CD4-positive, alpha-beta T cell (primary cell): ENCODE measurements around the gene TP63. TPM values are rescaled to one million over a fixed set of nuclear protein-coding genes. Genes with fewer than 3 reads are reported as not detected.

Source experiments
- ATAC-seq: fragments of 200-7000 bp; cut with Tn5 transposase; one replicate; pipeline ENCODE4 v1.10.0; 2022; ENCODE audit warnings: mild to moderate bottlenecking; ENCODE audit not compliant: poor library complexity
- CTCF ChIA-PET: fragments of 350-600 bp; sonication (Branson Sonifier 250); formaldehyde crosslinking; loops from one replicate; lab custom pipeline; 2021; ENCODE audit warnings: antibody characterized with exemption, inconsistent platforms; lab: Charles Lee
- POLR2A ChIA-PET: fragments of 350-600 bp; sonication (Branson Sonifier 250); formaldehyde crosslinking; loops from one replicate; lab custom pipeline; 2021; ENCODE audit warnings: antibody characterized with exemption, inconsistent platforms; lab: Charles Lee
- DNase-seq, 14 experiments: peaks; one replicate each; pipeline ENCODE4 v3.0.0-alpha.2; 2013 to 2020; ENCODE audit warnings: mixed read lengths in 2 of 14
- H3K27ac ChIP-seq, 2 donors: one replicate each; pipeline versions ENCODE4 v1.5.1 to v1.7.0; 2013; ENCODE audit warnings: low read length in 2 of 2, low read depth in 1 of 2, mild to moderate bottlenecking in 1 of 2
- H3K27me3 ChIP-seq, 2 experiments: 1 replicate in 1 of 2; 2 replicates in 1 of 2; pipeline versions ENCODE4 v1.6.1 to v1.7.0; 2013; ENCODE audit warnings: low read length in 2 of 2, control low read depth in 1 of 2, mild to moderate bottlenecking in 1 of 2, moderate library complexity in 1 of 2; ENCODE audit not compliant: insufficient read depth in 2 of 2, control insufficient read depth in 1 of 2
- H3K36me3 ChIP-seq: one replicate; pipeline ENCODE4 v1.6.1; 2013; ENCODE audit warnings: low read length, control low read depth; ENCODE audit not compliant: insufficient read depth
- H3K4me1 ChIP-seq: one replicate; pipeline ENCODE4 v1.6.1; 2013; ENCODE audit warnings: low read length, control low read depth; ENCODE audit not compliant: insufficient read depth
- H3K4me3 ChIP-seq: one replicate; pipeline ENCODE4 v1.5.1; 2013; ENCODE audit warnings: mild to moderate bottlenecking, low read length, moderate library complexity
- H3K9me3 ChIP-seq, 2 experiments: 1 replicate in 1 of 2; 2 replicates in 1 of 2; pipeline versions ENCODE4 v1.6.1 to v1.7.0; 2013; ENCODE audit warnings: low read length in 2 of 2, mild to moderate bottlenecking in 2 of 2, control low read depth in 1 of 2, moderate library complexity in 1 of 2; ENCODE audit not compliant: control insufficient read depth in 1 of 2, insufficient read depth in 1 of 2
- H3K27ac Mint-ChIP-seq: one replicate; pipeline ENCODE4 v1.8.0; 2020; ENCODE audit warnings: mixed read lengths
- H3K27me3 Mint-ChIP-seq: one replicate; pipeline ENCODE4 v1.8.0; 2021; ENCODE audit warnings: mixed read lengths
- H3K36me3 Mint-ChIP-seq: one replicate; pipeline ENCODE4 v1.8.0; 2021; ENCODE audit warnings: low read depth, mixed read lengths
- H3K4me1 Mint-ChIP-seq: one replicate; pipeline ENCODE4 v1.8.0; 2021; ENCODE audit warnings: low read depth, mixed read lengths
- H3K4me3 Mint-ChIP-seq: one replicate; pipeline ENCODE4 v1.8.0; 2020; ENCODE audit warnings: mild to moderate bottlenecking, mixed read lengths
- H3K9me3 Mint-ChIP-seq: one replicate; pipeline ENCODE4 v1.8.0; 2020; ENCODE audit warnings: mixed read lengths
- CTCF ChIP-seq: fragments of 200-600 bp; IDR thresholded peaks from one replicate; pipeline ENCODE4 v1.8.0; 2022; ENCODE audit warnings: antibody characterized with exemption, mild to moderate bottlenecking
- intact Hi-C, 2 experiments: fragments of 100-400 bp; cut with DNase I in 1 of 2; cut with micrococcal nuclease in 1 of 2; formaldehyde crosslinking; loops; one replicate each; pipeline versions ENCODE4 v1.15.1 to v1.9.0; 2023 to 2025; cut with DNase I, micrococcal nuclease
- total RNA-seq, 174 experiments: library from RNA in 2 of 174; stranded (reverse) in 2 of 174; gene quantifications; one replicate each; pipeline ENCODE4 v1.2.3 and lab custom pipeline; 2021 to 2026

The TP63 gene
- total RNA-seq, 2 experiments from 2014 or later: 0.31 TPM; not detected in 1

- H3K36me3 Mint-ChIP-seq: no peaks in the 10 kb centered on the region
- H3K9me3 Mint-ChIP-seq: no peaks in the 10 kb centered on the region
- Histone ChIP-seq H3K4me1 (no peaks in the 10 kb centered on the region), H3K9me3 (no peaks in the 10 kb centered on the region), H3K27ac (no peak overlapping the region), H3K4me3 (no peak overlapping the region), H3K36me3 (no peaks in the 10 kb centered on the region), H3K27me3 (no peaks in the 10 kb centered on the region)
- intact Hi-C loops: no loop called here
- POLR2A ChIA-PET: interaction anchor here (0.6 kb wide), 1 partner anchor 1356 kb away, joined by 3 read pairs; no protein-coding TSS in a partner anchor
- H3K27ac Mint-ChIP-seq: no peak overlapping the region
- no peak for DNase-seq
- peaks cover 6% of the 10 kb centered on the region for H3K4me1 Mint-ChIP-seq
- ATAC-seq: no peak
- TF ChIP-seq CTCF: no peak
- CTCF ChIA-PET: no interaction called here
- no peak overlapping the region for H3K4me3 Mint-ChIP-seq
- no peaks in the 10 kb centered on the region for H3K27me3 Mint-ChIP-seq
These were observed 8.6 kb upstream of the TP63 start for GRCh38 chr3:189622629-189623028.

- no peaks in the 10 kb centered on the region for H3K36me3 Mint-ChIP-seq
- no peak for TF ChIP-seq CTCF
- no peaks in the 10 kb centered on the region for H3K4me1 ChIP-seq
- H3K36me3 ChIP-seq: no peaks in the 10 kb centered on the region
- ATAC-seq (no peak), DNase-seq (no peak)
- H3K9me3 ChIP-seq: no peaks in the 10 kb centered on the region
- H3K4me3 Mint-ChIP-seq: no peak overlapping the region
- POLR2A ChIA-PET: no interaction called here
- no peaks in the 10 kb centered on the region for H3K27me3 ChIP-seq
- CTCF ChIA-PET: no interaction called here
- H3K27ac ChIP-seq: no peak overlapping the region
- no peaks in the 10 kb centered on the region for H3K9me3 Mint-ChIP-seq
- no peak overlapping the region for H3K27ac Mint-ChIP-seq
- H3K4me3 ChIP-seq: no peak overlapping the region
- intact Hi-C loops: no loop called here
- H3K4me1 Mint-ChIP-seq: peaks cover 6% of the 10 kb centered on the region
- H3K27me3 Mint-ChIP-seq: no peaks in the 10 kb centered on the region
These were observed 7.1 kb upstream of the TP63 start for GRCh38 chr3:189624130-189624529.

- no peak overlapping the region for H3K27ac Mint-ChIP-seq
- H3K36me3 Mint-ChIP-seq: no peaks in the 10 kb centered on the region
- H3K36me3 ChIP-seq: no peaks in the 10 kb centered on the region
- no peak overlapping the region for H3K27ac ChIP-seq
- H3K4me3 ChIP-seq: no peak overlapping the region
- no peaks in the 10 kb centered on the region for H3K9me3 Mint-ChIP-seq
- TF ChIP-seq CTCF: no peak
- CTCF ChIA-PET: no interaction called here
- intact Hi-C loops: no loop called here
- peaks cover 7% of the 10 kb centered on the region for H3K4me1 Mint-ChIP-seq
- ATAC-seq (no peak), DNase-seq (no peak)
- H3K4me3 Mint-ChIP-seq: no peak overlapping the region
- no peaks in the 10 kb centered on the region for H3K9me3 ChIP-seq
- H3K4me1 ChIP-seq: no peaks in the 10 kb centered on the region
- POLR2A ChIA-PET: no interaction called here
- no peaks in the 10 kb centered on the region for H3K27me3 Mint-ChIP-seq
- no peaks in the 10 kb centered on the region for H3K27me3 ChIP-seq
These were observed 6.1 kb upstream of the TP63 start for GRCh38 chr3:189625071-189625470.
